GM10266 (cell line): ENCODE results near the gene GABRB1.

Experiments used
- DNase-seq: peaks from one replicate; pipeline ENCODE4 v3.0.0; 2012; ENCODE audit errors: extremely low spot score
- CTCF ChIP-seq: IDR thresholded peaks from 2 replicates; pipeline ENCODE4 v1.5.1; 2012; ENCODE audit warnings: mild to moderate bottlenecking, low read depth; ENCODE audit not compliant: control insufficient read depth, insufficient read depth; ENCODE audit errors: missing control alignments

Gene GABRB1

GRCh38 chr4:47434931-47435330 is 403.6 kb downstream of the GABRB1 start:
- TF ChIP-seq CTCF = no peak
- no peak for DNase-seq

- no peak for TF ChIP-seq CTCF
- DNase-seq = no peak
Observed at GRCh38 chr4:47442980-47443379, 411.6 kb downstream of the GABRB1 start.

- no peak for TF ChIP-seq CTCF
- no peak for DNase-seq
Observed at GRCh38 chr4:47444031-47444430, 412.7 kb downstream of the GABRB1 start.

- no peak for DNase-seq
- no peak for TF ChIP-seq CTCF
Observed at GRCh38 chr4:47451657-47452056, 420.3 kb downstream of the GABRB1 start.

GRCh38 chr4:47462799-47463234 is 431.4 kb downstream of the GABRB1 start:
- DNase-seq = no peak
- no peak for TF ChIP-seq CTCF

- peak; percentile 91 for DNase-seq
- TF ChIP-seq CTCF = peak; percentile 26
Observed at GRCh38 chr4:47463235-47463956, 432.0 kb downstream of the GABRB1 start, which contains the start of gene COMMD8. Gene COMMD8 (minus strand): TSS chr4:47463702. CDS start chr4:47463651, 51 bp downstream.

GRCh38 chr4:47465004-47465403 is 433.6 kb downstream of the GABRB1 start:
- DNase-seq = peak; percentile 22
- TF ChIP-seq CTCF = no peak
